Testis (tissue), 2 donors: ENCODE data around the gene ZEB2.

ENCODE experiments used
- POLR2A ChIP-seq: fragments of 450-650 bp; IDR thresholded peaks from one replicate; pipeline ENCODE4 v1.6.1; 2017; ENCODE audit warnings: antibody characterized with exemption, mild to moderate bottlenecking, moderate library complexity
- TF ChIP-seq, protein P1 (sequence below), 3 experiments: fragments of 450-650 bp in 2 of 3; fragments of 200-600 bp in 1 of 3; sonication (generic) in 1 of 3; IDR thresholded peaks; one replicate each; pipeline ENCODE4 v1.5.1; 2016 to 2019; ENCODE audit warnings: antibody characterized with exemption in 3 of 3, mild to moderate bottlenecking in 2 of 3, moderate library complexity in 1 of 3

DNA sequence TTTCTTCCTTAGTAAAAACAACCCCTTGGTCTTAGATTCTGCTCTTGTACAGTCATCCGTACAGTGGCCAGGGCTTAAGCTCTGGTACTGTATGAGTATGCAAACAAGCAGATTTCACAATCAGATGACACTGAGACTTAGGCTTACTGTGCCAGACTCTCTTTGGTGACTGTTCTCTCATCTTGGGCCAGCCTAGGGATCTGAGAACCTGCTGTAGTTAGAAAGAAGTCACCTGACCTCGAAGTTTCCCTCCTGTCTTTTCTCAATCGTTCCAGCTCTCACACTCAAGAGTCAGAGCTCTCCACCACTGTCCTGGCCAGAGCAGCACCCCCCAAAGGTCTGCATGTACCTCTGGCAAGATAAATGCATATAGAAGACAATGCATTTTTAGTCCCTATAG lies 63.2 kb downstream of the ZEB2 start:
- TF ChIP-seq, protein P1, sequence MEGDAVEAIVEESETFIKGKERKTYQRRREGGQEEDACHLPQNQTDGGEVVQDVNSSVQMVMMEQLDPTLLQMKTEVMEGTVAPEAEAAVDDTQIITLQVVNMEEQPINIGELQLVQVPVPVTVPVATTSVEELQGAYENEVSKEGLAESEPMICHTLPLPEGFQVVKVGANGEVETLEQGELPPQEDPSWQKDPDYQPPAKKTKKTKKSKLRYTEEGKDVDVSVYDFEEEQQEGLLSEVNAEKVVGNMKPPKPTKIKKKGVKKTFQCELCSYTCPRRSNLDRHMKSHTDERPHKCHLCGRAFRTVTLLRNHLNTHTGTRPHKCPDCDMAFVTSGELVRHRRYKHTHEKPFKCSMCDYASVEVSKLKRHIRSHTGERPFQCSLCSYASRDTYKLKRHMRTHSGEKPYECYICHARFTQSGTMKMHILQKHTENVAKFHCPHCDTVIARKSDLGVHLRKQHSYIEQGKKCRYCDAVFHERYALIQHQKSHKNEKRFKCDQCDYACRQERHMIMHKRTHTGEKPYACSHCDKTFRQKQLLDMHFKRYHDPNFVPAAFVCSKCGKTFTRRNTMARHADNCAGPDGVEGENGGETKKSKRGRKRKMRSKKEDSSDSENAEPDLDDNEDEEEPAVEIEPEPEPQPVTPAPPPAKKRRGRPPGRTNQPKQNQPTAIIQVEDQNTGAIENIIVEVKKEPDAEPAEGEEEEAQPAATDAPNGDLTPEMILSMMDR (IDR thresholded peaks at IDR 0.05) = no peak
- TF ChIP-seq POLR2A = no peak
